DMS153 treated with DMSO at 0.1 percent for 48 hours (cell line): ENCODE measurements around the gene DSCAML1.

Experiments
- DNase-seq: peaks from one replicate; lab custom pipeline; 2025; ENCODE audit not compliant: unreplicated experiment; lab: John Stamatoyannopoulos, UW

Gene DSCAML1

DNA sequence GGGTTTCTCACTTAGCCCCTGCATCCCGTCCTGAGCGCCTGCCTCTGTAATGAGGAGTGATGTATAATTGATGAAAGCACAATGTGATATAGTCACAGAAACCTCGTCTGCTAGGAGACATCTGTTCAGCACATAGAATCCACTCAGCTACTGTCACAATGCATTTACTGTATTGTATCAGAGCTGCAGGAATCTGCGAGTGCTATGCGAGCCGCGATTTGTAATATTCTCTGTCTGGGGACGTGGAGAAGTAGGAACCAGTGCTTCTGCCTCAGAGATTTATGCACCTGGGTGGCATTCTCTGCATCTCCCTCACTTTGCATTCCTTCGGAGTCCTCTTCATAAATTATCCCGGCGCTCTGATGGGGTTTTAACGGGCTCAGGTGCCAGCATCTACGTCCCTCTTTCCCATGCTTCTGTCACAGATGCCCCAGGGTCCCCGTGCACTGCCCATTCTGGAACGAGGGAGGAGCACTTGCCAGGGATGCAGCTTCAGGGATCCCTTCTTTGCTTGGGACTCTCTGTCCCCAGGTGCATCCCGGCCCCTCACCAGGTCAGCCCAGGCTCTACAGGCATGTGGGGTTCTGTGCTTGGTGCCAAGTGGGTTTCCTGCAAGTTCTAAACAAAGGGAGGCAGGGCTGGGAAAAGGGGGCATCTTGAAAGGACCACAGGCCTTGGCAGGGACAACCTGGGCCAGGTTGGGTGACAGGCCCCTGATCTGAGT, 205.5 kb downstream of the DSCAML1 start:
- DNase-seq, result no peak

DNA sequence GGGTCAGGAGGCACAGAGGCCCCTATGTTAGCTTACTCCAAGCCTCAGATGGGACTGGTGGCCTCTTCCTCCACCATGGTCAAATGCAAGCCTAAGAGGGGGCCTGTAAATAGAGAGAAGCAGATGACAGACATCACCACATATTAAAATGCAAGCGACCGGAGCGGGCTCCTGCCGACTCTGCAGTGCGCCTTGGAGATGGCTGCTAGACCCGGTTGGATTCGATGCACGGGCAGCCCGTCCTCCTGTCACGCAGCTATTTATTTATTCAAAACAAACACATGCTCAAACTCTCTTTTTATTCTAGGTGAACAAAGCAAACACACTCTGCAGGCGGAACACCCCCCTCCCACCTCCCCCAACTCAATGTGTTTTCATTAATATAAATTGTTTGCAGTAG, 208.0 kb downstream of the DSCAML1 start:
- DNase-seq, result peak; percentile 5

DNA sequence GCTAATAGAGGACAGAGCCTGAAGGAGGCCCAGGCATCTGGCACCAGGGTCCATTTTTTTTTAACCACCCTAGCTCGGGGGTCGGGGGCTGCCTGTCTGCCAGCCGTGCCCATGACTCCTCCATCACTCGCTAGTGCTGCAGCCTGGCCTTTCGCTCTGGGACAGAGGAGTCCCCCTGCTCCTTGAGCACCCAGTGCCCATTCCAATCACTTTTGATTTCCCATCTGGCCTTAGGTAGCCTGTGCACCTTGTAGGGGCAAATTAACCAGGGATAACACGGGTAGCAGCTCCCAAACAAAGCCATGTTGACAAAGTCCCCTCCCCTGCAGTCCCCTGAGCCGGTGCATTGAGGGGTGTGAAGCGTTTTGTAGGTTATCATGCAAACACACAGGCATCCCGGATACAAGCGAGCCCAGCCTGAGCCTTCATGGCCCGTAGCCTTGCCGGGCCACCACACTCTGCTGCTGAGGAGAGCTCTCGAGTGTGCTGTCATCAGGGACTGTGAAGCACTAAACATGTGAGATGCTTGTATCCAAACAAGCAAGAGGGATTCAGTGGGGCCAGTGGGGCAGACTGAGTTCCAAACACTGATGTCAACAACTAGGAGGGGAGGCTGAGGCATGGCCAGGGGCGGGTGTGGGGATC, 208.7 kb downstream of the DSCAML1 start:
- DNase-seq, result no peak

DNA sequence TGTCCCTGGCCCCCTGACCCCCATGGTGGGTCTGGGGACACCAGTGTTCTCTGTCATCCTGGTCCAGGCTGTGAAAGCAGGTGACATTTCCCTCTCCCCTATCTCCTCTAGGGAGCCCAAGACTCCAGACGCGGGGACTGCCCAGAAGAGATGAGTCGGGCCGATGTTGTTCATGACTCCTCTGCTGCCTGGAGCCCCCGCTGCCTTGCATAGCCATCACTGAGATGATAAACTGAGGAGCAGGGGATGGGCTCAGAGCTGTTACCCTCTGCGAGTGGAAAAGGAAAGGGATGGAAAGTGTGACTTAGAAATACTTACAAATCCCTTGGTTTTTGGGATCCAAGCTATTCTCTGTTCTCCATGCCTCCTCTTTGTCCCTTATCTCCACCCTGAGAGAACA, 209.6 kb downstream of the DSCAML1 start:
- DNase-seq, result no peak

DNA sequence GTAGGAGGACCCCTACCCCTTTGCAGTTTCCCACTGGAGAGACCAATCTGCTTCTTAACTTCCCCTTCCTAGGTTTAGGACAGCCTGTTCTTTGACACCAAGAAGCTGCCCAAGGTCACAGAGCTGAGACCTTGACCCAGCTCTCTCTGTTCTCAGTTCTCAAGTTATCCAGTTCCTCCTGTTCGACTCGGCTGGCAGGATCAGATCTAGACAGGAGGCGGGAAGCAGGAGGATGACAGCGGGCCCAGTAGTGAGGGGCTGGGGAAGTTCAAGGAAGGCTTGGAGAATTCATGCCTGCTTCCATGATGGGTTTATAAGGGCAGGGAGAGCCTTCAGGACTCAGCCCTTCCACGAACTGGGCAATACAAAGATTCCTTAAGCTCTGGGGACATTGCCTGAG, 210.6 kb downstream of the DSCAML1 start:
- DNase-seq, result no peak

DNA sequence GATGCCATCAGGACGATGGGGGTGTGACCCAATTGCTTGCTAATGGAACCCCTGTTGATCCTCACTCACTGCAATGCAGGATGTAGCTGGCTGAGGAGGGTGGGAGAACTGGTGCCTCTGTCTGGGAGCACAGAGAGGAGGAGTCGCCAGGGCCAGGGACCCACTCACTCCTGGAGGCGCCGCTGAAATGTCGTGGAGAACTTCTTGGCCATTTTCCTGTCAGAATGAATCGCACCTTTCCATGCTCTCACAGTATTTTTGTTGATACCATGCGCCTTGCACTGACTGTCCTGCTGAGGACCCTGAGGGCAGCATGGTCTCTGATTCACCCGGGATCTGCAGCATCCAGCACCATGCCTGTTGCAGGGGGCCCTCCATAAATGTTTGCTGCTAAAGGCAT, 211.4 kb downstream of the DSCAML1 start:
- no peak for DNase-seq

DNA sequence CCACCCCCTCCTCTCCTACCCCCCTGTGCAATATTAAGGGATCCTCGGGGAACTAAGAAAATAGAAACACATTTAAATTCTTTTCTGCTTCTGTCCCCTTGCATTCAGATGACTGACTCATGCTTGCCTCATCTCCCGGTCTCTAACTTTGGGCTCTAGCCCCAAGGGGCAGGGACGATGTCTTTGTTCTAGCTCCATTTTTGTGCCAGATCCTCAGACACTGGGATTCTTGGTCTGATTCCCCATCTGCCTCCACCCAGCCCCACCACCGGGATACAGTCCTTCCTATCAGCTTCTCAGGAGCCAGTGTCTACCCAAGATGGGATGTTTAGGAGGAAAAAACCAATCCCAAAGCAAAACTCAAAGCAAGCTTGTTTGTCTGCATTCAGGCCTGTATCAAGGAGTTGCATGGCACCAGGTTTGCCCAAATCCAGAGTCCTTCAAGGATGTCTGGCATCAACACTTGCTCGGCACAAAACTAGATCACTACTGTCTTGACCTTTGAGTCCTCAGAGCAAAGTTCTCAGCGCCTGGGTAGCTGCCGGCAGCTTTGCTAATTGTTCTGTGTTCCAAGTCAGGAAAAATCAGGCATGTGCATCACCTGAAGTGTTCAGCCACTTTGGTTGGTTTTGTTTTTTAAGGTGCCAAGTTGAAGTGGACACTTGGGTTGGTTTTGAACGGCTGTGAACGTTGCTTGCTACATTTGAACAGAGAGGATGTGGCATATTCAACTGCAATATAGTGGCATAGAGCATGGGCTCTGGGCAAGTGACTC, 212.8 kb downstream of the DSCAML1 start:
- DNase-seq, result no peak

DNA sequence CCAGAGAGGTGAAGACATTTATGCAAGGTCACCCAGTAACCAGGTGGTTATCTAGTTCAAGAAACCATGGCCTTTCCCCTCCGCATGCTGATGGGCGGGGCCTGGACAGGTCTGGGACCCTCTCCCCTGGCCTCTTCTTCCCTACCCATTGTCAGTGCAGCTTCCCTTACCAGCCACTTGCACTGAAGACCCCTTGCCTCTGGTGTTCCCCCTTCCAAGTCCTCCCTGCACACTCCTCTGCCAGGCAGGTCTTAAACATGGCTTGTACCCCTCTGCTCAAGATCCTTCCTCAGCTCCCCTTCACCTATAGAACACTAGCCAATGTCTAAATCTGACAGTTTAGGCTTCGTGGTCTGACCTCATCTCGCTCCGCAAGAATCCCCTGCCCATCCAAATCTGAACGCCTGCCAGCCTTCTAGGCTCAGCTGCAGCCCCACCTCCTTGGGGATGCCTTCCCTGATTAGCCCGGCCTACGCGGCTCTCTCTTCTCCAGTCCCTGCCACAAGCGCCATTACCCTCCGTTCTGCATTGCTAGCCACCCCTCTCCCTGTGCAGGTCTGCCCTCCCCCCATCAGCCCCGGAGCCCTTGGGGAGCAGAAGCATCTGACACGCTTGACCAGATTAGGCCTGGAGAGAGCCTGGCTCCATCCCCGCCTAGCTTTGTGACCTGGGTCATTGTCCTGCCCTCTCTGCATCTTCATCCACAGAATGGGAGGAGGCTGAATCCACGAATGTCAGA, 213.8 kb downstream of the DSCAML1 start:
- no peak for DNase-seq

DNA sequence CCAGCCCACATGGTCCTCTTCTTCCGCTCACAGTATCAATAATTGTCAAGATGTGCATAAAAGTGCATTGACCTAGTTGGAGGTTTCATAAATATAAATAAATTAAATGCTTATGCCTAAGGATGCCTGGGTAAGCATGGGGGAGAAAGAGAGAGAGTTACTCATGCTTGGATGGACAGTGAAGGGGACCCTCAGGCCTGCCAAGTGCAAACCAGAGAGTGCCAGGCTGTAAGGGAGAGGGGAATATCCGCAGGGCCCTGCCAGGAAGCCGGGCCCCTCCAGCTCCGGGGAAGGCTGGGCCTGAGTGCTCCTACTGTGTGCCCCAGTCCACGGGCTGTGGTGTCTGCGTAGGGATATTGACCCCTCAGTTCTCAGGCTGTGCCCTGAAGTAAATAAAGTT, 214.6 kb downstream of the DSCAML1 start:
- no peak for DNase-seq

DNA sequence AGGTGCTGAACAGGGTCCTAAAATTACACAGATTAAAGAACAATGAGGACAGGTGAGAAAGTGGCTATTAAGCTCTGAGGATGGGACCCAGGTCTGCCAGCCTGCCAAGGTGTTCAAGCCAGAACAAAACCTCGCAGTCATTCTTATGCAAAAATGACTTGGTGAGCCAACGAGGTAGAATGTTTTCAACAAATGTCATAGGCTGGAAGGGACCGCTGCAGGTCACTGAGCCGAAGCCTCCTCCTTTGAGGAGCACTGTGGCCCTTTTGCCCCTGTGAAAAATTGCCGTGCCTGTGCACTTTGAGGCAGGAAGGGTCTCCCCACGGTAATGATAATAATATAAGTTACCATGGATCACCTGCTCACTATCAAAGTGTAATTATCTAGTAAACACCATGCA, 216.2 kb downstream of the DSCAML1 start:
- DNase-seq, result no peak

DNA sequence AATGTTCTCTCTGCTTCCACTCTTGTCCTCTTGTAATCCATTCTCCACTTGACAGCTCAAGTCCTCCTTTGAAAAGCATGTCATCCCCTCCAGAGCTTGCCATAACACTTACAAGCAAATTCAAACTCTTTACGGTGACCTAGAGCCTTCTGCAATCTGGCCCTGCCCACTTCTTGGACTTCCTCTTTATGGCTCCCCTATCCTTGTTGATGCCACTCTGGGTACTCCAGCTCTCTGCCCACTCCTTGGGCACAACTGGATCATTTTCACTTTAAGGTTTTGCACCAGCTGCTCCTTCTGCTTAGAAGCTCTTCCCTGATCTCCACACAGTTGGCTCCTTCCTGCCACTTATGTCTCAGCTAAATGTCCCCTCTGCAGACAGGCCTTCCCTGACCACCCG, 217.9 kb downstream of the DSCAML1 start:
- no peak for DNase-seq

DNA sequence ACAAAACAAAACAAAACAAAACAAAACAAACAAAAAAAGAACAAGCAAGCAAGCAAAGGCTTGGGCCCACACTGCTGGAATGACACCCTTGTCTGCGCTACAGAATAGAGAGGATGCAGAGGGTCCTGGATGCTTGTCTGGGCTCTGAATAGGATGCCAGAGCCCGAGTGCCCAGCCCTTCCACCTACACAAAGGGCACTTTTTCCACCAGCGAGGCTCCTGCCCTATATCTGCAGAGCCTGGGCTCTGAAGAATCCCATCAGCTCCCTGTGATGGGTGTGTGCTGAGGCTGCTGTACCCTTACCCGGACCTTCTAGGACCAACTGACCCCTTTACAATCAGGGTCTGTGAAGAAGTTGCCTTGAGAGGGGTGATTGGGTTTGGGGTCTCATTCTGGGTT, 221.2 kb downstream of the DSCAML1 start:
- DNase-seq, result no peak

DNA sequence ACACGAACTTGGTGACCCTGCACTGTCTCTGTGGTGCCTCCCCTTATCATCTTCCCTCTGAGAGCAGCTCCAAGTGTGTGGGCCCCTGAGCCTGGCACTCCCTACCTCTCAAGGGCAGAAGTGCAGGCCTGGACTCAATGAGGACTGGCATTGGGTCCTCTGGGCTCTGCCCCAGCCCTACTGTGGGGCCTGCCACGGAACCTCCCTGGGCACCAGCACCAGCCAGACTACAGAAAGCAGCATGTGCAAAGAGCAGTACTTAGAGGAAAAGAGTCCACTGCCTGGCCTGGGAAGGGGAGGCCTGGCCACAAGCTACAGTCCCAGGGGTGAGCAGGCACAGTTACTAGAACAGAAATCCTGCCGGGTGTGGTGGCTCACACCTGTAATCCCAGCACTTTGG, 222.5 kb downstream of the DSCAML1 start:
- no peak for DNase-seq

DNA sequence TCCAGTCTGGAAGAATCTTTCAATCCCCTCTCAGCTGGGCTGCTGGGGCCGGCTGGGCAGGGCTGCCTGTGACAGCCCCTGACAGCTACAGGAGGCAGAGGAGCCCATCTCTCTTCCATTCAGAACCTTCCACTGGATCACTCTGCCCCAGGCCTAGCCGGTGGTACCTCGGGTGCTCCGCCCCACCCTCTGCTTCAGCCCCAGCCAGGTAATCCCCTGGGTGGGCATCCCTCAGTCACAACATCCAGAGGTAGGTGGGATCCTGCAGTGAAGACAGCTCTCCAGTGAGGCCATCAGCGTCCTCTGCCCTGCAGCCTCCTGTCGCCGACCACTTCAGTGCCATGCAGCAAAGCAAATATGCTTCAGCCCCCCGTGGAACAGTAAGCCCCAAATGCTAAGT, 223.7 kb downstream of the DSCAML1 start:
- DNase-seq, result no peak

DNA sequence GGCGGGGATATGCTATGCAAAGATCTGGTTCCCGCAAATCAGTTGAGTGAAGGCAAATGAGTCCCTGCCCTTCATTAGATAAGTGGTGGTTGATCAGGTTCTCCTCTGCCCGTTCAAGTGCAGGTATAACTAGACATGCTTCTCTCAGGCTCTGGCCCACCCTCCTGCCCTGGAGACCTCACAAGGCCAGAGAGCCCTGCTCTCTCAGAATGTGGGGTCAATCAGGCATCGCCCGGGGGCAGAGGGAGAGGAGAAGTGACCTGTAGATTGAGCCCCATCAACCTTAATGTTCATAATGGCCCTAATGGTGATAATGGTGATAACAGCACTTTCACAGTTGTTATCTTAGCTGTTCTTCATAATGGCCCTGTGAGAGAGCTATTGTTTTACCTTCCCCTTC, 224.3 kb downstream of the DSCAML1 start:
- no peak for DNase-seq

DNA sequence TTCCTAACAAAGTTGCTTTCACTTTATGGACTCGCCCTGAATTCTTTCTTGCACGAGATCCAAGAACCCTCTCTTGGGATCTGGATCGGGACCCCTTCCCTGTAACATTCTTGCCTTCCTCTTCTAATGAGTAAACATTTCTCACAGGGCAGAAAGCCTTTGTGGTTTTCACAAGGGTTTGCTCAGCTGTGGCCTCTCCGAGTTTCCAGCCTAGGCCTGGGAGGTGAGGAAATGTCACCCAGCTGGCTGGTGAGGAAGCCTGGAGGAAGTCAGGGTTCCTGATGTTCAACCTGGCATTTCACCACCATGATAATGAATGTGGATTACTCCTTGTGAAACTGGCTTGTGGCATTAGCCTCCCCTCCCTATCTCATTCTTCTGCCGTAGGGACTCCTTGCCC, 224.9 kb downstream of the DSCAML1 start:
- DNase-seq, result no peak

DNA sequence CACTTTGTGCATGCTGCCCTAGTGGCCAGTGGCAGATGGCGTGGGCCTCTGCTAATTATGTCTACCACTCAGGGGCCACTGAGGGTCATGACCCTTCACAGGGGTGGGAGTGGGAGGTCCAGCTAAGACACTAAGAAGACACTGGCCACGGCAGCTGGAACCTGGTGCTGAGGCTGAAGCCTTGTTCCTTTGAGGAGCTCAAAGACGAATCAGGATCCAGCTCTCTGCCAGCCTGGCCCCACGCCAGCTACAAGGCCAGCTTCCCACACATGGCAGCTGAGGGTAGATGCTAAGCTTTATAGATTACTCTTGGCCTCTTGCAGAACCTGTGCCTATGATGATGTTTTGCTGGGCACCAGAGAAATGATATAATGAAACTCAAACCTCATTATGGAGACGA, 226.3 kb downstream of the DSCAML1 start:
- no peak for DNase-seq

DNA sequence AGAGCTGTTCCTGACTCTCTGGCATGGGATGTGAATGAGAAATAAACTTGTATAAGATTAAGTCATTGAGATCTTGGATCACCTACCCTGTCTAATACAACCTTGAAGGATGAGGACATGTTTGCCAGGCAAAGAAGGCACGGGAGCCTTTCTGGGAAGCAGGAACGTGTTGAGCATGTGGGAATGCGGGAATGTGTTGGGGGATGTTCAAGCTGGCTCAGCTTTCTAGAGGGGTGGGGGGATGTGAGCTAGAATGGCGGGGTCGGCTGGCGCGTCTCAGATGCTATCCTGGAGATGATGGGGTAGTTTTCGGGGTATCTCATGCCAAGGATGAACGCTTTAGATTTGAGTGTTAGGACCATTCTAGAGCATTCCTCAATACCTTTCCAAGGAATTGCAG, 227.1 kb downstream of the DSCAML1 start:
- no peak for DNase-seq

DNA sequence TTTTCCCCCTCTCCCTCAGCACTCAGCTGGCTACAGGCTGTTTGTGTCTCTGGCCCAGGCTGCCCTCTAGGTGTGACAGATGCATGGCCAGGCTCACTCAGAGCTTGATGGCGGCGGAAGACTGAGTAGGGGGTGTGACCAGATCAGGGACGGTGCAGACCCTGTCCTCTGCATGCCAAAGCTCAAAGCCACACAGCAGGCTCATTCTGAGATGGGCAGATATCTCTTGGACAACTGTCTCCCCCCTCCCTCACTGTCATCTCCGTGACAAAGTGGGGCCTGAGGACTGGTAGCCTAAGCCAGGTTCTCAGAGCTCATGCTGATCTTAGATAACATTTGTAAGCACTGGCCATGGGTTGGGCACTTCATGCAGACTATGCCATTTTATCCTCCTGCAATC, 231.3 kb downstream of the DSCAML1 start:
- DNase-seq, result no peak

DNA sequence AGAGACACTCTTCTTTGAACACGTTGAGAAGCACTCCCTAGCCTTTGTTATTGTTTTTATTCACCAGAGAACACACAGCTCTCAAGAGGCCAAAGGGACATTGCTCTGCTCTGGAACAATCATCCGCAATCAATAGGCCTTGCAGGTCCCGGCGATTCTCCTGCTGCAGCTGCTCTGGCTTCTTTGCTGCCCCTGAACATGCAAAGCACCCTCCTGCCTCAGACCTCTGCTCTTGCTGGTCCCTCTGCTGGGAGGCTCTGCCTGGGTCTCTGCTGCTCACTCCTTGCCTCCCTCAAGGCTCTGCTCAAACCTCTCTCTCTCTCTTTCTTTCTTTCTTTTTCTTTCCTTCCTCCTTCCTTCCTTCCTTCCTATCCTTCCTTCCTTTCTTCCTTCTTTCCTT, 232.7 kb downstream of the DSCAML1 start:
- DNase-seq, result no peak

DNA sequence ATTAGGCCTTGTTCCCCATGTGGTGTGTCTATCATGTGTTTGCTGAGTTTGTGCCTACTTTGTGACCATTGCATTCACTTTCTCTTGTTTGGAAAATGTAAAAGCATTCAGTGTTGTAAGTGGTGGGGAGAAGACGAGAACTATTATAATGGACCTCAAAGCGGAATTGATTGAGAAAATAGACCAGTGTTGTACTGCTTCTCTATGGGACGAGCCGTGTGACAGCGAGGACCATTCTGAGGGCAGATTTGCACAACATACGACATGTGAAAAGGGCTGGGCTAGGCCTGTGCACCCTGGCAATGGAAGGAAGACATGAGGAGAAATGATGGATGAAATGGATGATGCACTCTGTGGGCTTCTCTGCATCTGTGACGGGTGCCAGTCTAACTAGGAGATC, 233.5 kb downstream of the DSCAML1 start:
- DNase-seq, result no peak

DNA sequence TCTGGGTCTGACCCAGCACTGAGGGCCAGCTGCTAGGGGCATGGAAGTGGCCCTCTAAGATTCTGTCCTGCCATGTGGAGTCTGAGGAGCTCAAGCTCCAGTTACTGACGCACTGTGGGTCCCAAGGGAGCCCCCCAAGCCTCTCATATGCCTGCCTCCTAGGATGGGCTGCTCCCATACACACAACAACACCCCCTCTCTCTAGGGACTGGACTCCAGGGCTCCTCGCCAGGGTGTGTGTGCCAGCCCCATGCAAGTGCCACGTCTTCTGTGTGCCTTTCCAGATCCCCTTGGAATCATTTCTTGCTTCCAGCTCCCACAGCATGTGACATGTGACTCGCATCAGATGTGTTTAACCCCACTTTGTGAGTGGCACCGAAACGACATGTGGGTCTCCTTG, 234.9 kb downstream of the DSCAML1 start:
- DNase-seq, result no peak
